GM12801 (cell line): ENCODE data around the gene CHST14.

ENCODE experiments used
- CTCF ChIP-seq: IDR thresholded peaks from one replicate; pipeline ENCODE4 v1.5.1; 2011; ENCODE audit warnings: control low read depth; ENCODE audit not compliant: insufficient read length; ENCODE audit errors: extremely low read depth

CHST14 gene

GRCh38 chr15:40451527-40452158 is 19.1 kb upstream of the CHST14 start:
- TF ChIP-seq CTCF = no peak

- no peak for TF ChIP-seq CTCF
Observed at GRCh38 chr15:40452296-40453090, 18.3 kb upstream of the CHST14 start.

GRCh38 chr15:40454904-40455391 is 15.8 kb upstream of the CHST14 start:
- no peak for TF ChIP-seq CTCF

- TF ChIP-seq CTCF = no peak
Observed at GRCh38 chr15:40456299-40456712, 14.5 kb upstream of the CHST14 start.

GRCh38 chr15:40456738-40457137 is 14.0 kb upstream of the CHST14 start:
- TF ChIP-seq CTCF = no peak

GRCh38 chr15:40458495-40459371 is 12.1 kb upstream of the CHST14 start:
- no peak for TF ChIP-seq CTCF
